AG09319 (cell line): ENCODE data around the gene HSD17B4.
"Not testable (repeated sequence)": the region's sequence is repeated elsewhere in the genome, so short reads cannot be mapped to it uniquely, and the experiment has no call there.

Experiments used
- DNase-seq: peaks from one replicate; pipeline ENCODE4 v3.0.0-alpha.2; 2010; ENCODE audit warnings: low read depth; ENCODE audit errors: extremely low read depth
- CTCF ChIP-seq: IDR thresholded peaks from 2 replicates; pipeline ENCODE4 v1.5.1; 2011; ENCODE audit warnings: low read depth, mild to moderate bottlenecking, inconsistent platforms, low read length, moderate library complexity

Gene HSD17B4

DNA sequence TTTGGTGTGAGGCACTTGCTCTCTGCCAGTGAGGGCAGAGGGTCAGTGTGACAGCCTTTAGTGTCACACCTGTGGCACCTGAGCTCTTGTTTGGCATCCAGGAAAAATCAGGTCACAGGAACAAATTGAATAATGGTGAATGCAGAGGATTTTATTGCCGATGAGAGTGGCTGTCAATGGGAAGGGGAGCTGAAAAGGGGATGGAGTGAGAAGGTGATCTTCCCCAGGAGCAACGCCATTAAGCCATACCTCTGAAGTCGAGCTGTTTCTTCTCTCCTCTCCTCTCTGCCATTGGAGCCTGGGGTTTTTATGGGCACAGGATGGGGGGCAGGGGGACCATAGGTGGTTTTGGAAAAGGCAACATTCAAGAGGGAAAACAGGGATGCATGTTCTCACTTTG is 2.4 kb upstream of the HSD17B4 start:
- DNase-seq = no peak
- TF ChIP-seq CTCF = no peak

DNA sequence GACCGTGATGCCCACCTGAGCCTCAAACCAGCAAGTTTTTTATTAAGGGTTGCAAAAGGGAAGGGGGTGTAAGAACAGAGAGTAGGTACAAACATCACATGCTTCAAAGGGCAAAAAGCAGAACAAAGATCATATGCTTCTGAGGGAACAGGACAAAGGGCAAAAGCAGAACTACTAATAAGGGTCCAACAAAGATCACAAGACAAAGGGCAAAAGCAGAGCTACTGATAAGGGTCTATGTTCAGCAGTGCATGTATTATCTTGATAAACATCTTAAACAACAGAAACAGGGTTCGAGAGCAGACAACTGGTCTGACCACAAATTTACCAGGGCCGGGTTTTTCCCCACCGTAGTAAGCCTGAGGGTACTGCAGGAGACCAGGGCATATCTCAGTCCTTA is 1.7 kb upstream of the HSD17B4 start:
- not testable (repeated sequence) for DNase-seq

- no peak for DNase-seq
- no peak for TF ChIP-seq CTCF
These were observed 736 bp upstream of the HSD17B4 start for GRCh38 chr5:119451561-119451960.

GRCh38 chr5:119452060-119452372 is 281 bp upstream of the HSD17B4 start:
- no peak for DNase-seq
- no peak for TF ChIP-seq CTCF

- no peak for TF ChIP-seq CTCF
- DNase-seq = no peak
These were observed 710 bp downstream of the HSD17B4 start for GRCh38 chr5:119453040-119453373.

- DNase-seq = no peak
- TF ChIP-seq CTCF = no peak
These were observed 1.9 kb downstream of the HSD17B4 start for GRCh38 chr5:119454171-119454570.

DNA sequence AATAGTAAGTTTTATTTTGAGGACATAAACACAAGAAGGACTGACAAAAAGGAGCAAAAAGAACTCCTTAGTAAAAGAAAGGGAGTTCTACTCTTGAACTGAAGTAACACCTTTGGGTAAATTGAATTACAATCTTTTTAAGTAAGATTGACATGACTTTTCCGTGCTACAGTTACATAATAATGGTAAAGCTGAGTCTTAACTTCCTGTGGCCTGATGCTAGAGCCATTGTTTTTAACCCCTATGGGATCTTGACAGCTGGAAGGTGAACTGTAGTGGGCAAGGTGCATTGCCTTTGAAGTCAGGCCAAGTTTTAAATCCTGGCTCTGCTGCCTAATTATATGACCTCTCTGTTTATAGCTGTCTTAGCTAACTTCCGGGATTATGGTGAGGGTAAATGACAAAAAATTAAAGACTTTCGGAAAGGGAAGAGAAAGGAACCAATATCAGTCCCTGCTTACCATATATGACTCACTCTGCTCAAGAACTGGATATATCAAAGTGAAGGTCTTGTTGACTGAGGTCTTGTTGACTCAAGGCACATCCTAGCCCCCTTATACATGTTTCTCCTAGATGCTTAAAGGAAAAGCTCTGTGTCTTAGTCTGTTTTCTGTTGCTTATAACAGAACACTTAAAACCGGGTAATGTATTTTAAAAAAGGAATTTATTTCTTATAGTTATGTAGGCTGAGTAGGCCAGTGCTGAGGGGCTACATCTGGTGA is 6.8 kb downstream of the HSD17B4 start:
- DNase-seq = no peak
- TF ChIP-seq CTCF = no peak

- no peak for TF ChIP-seq CTCF
- no peak for DNase-seq
These were observed 13.3 kb downstream of the HSD17B4 start for GRCh38 chr5:119465640-119466039.
